Measurements from ENCODE around the gene FAM241B.

The FAM241B gene

DNA sequence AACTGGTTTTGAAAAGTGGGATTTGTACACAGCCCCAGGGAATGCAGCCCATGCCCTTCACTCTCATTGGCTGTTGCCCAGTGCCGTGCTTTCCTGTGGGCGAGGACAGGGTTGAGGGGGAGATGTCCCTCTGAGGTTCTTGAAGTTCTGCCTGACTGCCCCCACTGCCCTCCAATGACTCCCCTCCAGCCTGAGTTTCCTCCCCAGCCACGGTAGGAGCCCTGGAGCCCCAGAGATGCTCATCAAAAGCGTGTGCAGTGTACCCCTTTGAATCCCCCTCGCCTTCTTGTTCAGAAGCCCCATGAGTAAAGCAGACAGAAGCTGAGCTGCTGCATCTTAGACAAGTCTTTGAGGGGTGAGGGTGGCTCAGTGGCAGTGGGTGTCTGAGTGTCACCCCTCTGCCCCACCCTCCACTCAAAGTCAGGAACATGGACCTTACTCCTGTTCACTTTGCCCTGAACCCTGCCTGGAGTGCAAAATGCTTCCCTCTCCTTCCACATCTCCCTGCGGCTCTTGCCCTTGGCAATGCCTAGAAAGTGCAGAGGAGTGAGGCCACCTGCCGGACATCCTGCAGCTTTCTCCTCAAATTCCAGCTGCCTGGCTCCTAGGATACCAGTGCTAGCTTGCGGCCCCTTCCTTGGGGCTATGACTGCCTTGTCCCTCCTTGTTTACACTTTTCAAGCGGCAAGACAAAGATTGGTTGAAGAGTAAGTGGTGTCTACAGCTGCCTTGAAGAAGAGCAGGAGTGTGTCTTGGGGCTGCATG lies 19.9 kb downstream of the FAM241B start:
- DNase-seq (ENCODE audit: low spot score) = no peak

DNA sequence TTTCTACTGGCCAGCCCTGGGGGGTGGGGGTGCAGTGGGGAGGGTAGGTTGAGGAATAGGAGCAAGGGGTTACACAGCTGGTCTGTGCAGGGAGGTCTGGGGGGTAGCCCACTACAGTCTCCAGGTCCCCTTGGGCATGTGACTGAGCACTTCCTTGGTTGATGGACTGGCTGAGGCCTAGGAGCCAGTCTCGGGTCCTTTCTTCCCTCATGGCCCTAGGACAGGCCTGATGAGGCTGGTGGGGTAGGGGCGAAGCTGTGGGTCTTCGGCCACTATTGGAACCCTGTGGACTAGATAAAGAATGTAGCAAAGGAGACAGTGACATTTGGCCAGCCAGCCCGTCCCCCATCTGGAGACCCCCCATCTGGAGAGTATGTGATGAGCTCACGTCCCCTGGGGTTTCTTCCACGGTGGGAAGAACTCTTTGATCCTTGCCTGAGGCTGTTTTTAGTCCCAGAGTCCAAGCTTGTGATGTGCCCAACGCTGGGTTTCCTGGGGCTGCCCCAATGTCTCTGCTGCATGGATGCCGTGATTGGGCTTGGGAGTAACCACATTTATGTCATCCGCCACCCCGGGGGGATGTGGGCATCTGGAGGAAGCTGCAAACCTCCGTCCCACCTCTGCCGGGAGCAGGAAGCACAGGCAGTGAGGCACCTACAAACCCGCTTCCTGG lies 20.7 kb downstream of the FAM241B start:
- DNase-seq (ENCODE audit: low spot score) = no peak

- no peak for DNase-seq (ENCODE audit: low spot score)
Measured at GRCh38 chr10:69651362-69651761, 21.3 kb downstream of the FAM241B start.

DNA sequence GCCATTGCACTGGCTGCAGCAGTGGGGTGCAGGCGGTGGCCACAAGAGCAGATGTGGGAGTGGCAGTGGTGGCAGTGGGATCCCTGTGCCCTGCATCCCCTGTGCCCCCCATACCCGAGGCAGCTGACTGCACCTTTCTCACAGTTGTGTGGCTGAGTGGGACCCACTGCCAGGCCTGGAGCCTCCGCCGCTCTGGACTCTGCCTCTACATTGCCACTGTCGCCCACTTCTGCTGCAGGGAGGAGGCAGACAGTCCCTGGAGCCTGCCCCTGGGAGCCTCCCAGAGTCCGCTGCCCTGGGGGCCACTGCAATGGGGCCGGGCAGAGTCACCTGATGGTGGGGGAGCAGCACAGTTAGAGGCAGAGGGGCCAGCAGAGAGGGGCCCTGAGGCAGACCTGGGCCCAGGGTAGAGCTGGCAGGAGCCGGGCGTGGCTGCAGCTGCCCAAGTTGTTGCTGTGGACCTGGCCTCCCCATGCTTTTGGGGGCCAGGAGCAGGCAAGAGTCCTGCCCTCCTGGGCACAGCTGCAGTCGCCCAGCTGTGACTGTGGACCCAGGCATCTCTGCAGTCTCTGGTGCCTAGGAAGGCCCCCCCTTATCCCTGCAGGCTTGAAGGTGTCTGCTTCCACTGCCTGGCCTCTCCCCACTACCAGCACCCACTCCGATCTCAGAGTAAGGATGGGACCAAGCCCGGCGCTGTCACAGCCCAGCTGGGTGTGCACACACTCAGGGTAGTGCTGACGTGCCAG lies 22.2 kb downstream of the FAM241B start:
- no peak for DNase-seq (ENCODE audit: low spot score)

DNA sequence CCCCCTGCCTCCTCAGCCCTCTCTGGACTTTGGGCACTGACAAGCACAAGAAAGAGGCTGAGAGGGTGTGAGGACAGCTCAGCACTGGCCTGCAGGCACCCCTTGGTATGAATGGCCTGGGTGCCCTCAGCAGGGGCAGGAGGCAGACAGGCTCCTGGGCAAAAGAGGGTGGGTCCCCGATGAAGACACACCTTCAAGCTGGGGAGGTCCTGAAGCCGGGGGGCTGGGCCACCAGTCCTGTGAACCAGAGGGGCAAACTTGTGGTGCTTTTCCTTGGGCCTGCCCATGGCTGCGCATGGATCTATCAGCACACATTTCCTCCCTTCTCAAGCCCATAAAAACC lies 22.8 kb downstream of the FAM241B start:
- no peak for DNase-seq (ENCODE audit: low spot score)

GRCh38 chr10:69653561-69653960 lies 23.5 kb downstream of the FAM241B start:
- no peak for DNase-seq (ENCODE audit: low spot score)

- no peak for DNase-seq (ENCODE audit: low spot score)
Measured at GRCh38 chr10:69655124-69655867, 25.2 kb downstream of the FAM241B start.

GRCh38 chr10:69655868-69656555 lies 26.0 kb downstream of the FAM241B start:
- DNase-seq (ENCODE audit: low spot score) = no peak

DNA sequence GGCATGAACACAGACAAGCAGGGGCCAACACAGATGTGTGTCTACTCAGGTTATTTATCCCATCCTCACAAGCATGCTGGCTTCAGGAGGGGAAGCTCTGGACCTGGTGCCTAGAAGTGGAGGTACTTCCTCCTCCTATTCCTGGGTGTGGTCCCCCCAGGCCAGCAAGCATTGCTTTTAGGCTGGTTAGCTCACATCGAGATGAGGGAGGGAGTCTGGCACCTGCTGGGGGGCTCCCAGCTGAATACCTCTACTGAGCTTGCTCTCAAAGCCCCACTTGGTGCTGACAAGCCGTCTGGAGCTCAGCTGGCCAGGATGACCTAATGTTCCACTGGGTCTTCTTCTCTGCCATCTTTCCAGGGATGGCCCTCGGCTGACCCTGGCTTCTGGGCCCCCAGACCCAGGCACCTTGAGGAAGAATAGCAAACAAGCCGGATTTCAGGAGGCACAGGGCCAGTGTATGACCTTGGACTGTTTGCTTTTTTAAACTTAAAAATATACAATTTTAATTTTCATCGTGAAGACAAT lies 26.8 kb downstream of the FAM241B start:
- DNase-seq (ENCODE audit: low spot score) = no peak

- no peak for DNase-seq (ENCODE audit: low spot score)
Measured at GRCh38 chr10:69657430-69657829, 27.4 kb downstream of the FAM241B start.

- no peak for DNase-seq (ENCODE audit: low spot score)
Measured at GRCh38 chr10:69657866-69658265, 27.8 kb downstream of the FAM241B start.

- DNase-seq (ENCODE audit: low spot score) = no peak
Measured at GRCh38 chr10:69659241-69660038, 29.4 kb downstream of the FAM241B start.

GRCh38 chr10:69660296-69660695 lies 30.2 kb downstream of the FAM241B start:
- DNase-seq (ENCODE audit: low spot score) = no peak

- DNase-seq (ENCODE audit: low spot score) = no peak
Measured at GRCh38 chr10:69661414-69662172, 31.5 kb downstream of the FAM241B start.

GRCh38 chr10:69662173-69662877 lies 32.3 kb downstream of the FAM241B start:
- DNase-seq (ENCODE audit: low spot score) = no peak

DNA sequence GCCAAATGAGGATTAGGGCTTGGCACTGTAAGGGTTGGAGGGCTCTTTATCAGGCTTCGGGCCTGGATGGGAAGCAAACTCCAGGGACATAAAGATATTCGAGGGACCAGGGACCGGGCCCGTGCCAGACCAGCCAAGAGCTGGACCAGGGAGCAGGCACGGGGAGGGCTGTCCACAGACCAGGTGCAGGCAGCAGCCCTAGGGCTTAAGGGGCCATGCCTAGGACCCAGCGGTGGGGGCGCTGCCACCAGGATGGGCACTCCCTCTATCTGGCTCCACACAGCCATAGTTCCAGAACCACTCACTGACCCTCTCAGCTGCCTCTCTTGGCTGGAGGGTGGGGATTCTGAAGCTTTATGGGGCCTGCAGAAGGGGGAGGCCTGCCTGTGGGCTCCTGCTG lies 32.9 kb downstream of the FAM241B start:
- no peak for DNase-seq (ENCODE audit: low spot score)

DNA sequence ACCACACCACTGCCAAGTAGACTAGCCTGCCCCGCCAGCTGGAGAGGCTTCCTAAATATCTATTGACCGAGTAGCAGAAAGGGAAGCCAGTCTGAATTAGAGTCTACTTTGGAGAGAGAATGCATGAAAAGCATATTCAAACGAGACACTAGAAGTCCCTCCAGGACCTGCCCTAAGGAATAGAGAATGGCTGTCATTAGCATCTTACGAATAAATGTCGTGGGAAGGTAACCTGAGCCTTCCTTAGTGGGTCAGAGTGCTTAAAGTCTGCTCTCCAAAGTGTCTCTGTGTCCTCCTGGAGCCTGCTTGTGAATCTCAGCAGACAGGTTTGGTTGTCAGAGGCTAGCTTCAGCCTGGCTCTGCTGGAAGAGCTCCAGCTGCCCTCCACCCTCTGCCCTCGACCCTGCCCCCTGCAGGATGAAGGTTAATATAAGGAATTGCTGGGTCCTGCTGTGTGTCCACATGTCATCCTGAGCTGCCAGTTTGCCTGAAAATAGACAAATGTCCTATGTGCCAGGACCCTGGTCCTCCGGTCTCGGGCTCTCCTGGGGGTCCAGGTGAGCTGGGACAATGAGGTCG lies 33.4 kb downstream of the FAM241B start:
- DNase-seq (ENCODE audit: low spot score) = no peak

GRCh38 chr10:69665474-69666320 lies 35.6 kb downstream of the FAM241B start:
- DNase-seq (ENCODE audit: low spot score) = no peak

Measured in SW480 (cell line).